Mucosa of gallbladder (tissue), 1 donor: Measurements from ENCODE around the gene RELCH. TPM values are rescaled to one million over a fixed set of nuclear protein-coding genes. Genes with fewer than 3 reads are reported as not detected.

Experiments used
- DNase-seq: peaks from one replicate; pipeline ENCODE4 v3.0.0-alpha.2; 2020; ENCODE audit warnings: low spot score
- total RNA-seq: library from RNA; stranded (reverse); gene quantifications from one replicate; pipeline ENCODE4 v1.2.1, GENCODE V29; 2021
- donor health status: DM: no; HTN: no; CAD: no.

Gene RELCH
- total RNA-seq, 1 donor from 2014 or later = 31.0 TPM

GRCh38 chr18:62321201-62321600 is 134.1 kb downstream of the RELCH start:
- no peak for DNase-seq

GRCh38 chr18:62323483-62324180 is 136.6 kb downstream of the RELCH start:
- no peak for DNase-seq

GRCh38 chr18:62324181-62324828 is 137.2 kb downstream of the RELCH start:
- DNase-seq = no peak

GRCh38 chr18:62324917-62325805 is 138.1 kb downstream of the RELCH start, which contains the start of gene TNFRSF11A:
Gene TNFRSF11A (plus strand): TSS chr18:62325310. CDS start chr18:62325353, 43 bp downstream.
- peak; percentile 48 for DNase-seq

GRCh38 chr18:62325806-62326645 is 139.0 kb downstream of the RELCH start:
- DNase-seq = no peak

- no peak for DNase-seq
Measured at GRCh38 chr18:62326646-62327348, 139.7 kb downstream of the RELCH start.

GRCh38 chr18:62327977-62328376 is 140.9 kb downstream of the RELCH start:
- no peak for DNase-seq

GRCh38 chr18:62328586-62329525 is 141.8 kb downstream of the RELCH start:
- DNase-seq = no peak

GRCh38 chr18:62329691-62330454 is 142.8 kb downstream of the RELCH start:
- peak; percentile 66 for DNase-seq

- no peak for DNase-seq
Measured at GRCh38 chr18:62330650-62331049, 143.6 kb downstream of the RELCH start.

GRCh38 chr18:62331581-62332356 is 144.7 kb downstream of the RELCH start:
- peak; percentile 63 for DNase-seq

- DNase-seq = no peak
Measured at GRCh38 chr18:62332431-62332830, 145.4 kb downstream of the RELCH start.

GRCh38 chr18:62332964-62333695 is 146.1 kb downstream of the RELCH start:
- DNase-seq = no peak

GRCh38 chr18:62334120-62334519 is 147.1 kb downstream of the RELCH start:
- peak; percentile 64 for DNase-seq

GRCh38 chr18:62335494-62335893 is 148.4 kb downstream of the RELCH start:
- no peak for DNase-seq

GRCh38 chr18:62336618-62337017 is 149.6 kb downstream of the RELCH start:
- DNase-seq = no peak

- no peak for DNase-seq
Measured at GRCh38 chr18:62337336-62337735, 150.3 kb downstream of the RELCH start.
